SK-N-SH treated with all-trans-retinoic acid at 6 μM for 48 hours (cell line): ENCODE measurements around the gene AADACL4.

ENCODE experiments used
- ATAC-seq: fragments of 200-7000 bp; cut with Tn5 transposase; 3 replicates; pipeline ENCODE4 v1.9.1; 2020; ENCODE audit warnings: mild to moderate bottlenecking, moderate library complexity
- ARNTL ChIP-seq: fragments of 450-650 bp; formaldehyde crosslinking; IDR thresholded peaks from 2 replicates; pipeline ENCODE4 v1.5.0; 2020; ENCODE audit warnings: low read depth, mild to moderate bottlenecking, moderate library complexity, borderline replicate concordance
- BACH2 ChIP-seq: fragments of 250-450 bp; sonication (Bioruptor Pico); IDR thresholded peaks from 2 replicates; pipeline ENCODE4 v1.9.0; 2021; ENCODE audit warnings: mild to moderate bottlenecking, borderline replicate concordance
- CSDC2 ChIP-seq: fragments of 250-450 bp; sonication (Bioruptor Pico); IDR thresholded peaks from 2 replicates; pipeline ENCODE4 v1.5.0; 2020; ENCODE audit warnings: mild to moderate bottlenecking, moderate library complexity
- ESRRG ChIP-seq: fragments of 250-450 bp; sonication (Bioruptor Pico); IDR thresholded peaks from 2 replicates; pipeline ENCODE4 v1.6.1; 2021; ENCODE audit warnings: mild to moderate bottlenecking
- GLIS3 ChIP-seq: fragments of 250-450 bp; sonication (Bioruptor Pico); IDR thresholded peaks from 2 replicates; pipeline ENCODE4 v1.5.0; 2020; ENCODE audit warnings: mild to moderate bottlenecking, moderate library complexity
- ISL1 ChIP-seq: fragments of 250-450 bp; sonication (Bioruptor Pico); IDR thresholded peaks from 2 replicates; pipeline ENCODE4 v2.1.2; 2022; ENCODE audit warnings: mild to moderate bottlenecking, moderate library complexity
- OSR1 ChIP-seq: fragments of 250-450 bp; sonication (Bioruptor Pico); IDR thresholded peaks from 2 replicates; pipeline ENCODE4 v1.8.0; 2022; ENCODE audit warnings: moderate library complexity, mild to moderate bottlenecking, inconsistent platforms
- PATZ1 ChIP-seq: fragments of 250-450 bp; sonication (Bioruptor Pico); IDR thresholded peaks from 2 replicates; pipeline ENCODE4 v1.8.0; 2020; ENCODE audit warnings: mild to moderate bottlenecking, moderate library complexity, borderline replicate concordance
- PPARA ChIP-seq: fragments of 250-450 bp; sonication (Bioruptor Pico); IDR thresholded peaks from 2 replicates; pipeline ENCODE4 v1.5.0; 2020; ENCODE audit warnings: mild to moderate bottlenecking, borderline replicate concordance
- RARB ChIP-seq: fragments of 250-450 bp; sonication (Bioruptor Pico); IDR thresholded peaks from 2 replicates; pipeline ENCODE4 v1.8.0; 2021; ENCODE audit warnings: mild to moderate bottlenecking, moderate library complexity
- SNAI2 ChIP-seq: fragments of 250-450 bp; sonication (Bioruptor Pico); IDR thresholded peaks from 2 replicates; pipeline ENCODE4 v1.5.0; 2020; ENCODE audit warnings: mild to moderate bottlenecking, moderate library complexity
- TCF4 ChIP-seq: fragments of 250-450 bp; sonication (Bioruptor Pico); IDR thresholded peaks from 2 replicates; pipeline ENCODE4 v1.8.0; 2021; ENCODE audit warnings: mild to moderate bottlenecking, moderate library complexity, borderline replicate concordance
- TOX ChIP-seq: fragments of 250-450 bp; sonication (Bioruptor Pico); IDR thresholded peaks from 2 replicates; pipeline ENCODE4 v1.8.0; 2021; ENCODE audit warnings: mild to moderate bottlenecking, moderate library complexity, borderline replicate concordance
- TSHZ2 ChIP-seq: fragments of 250-450 bp; sonication (Bioruptor Pico); IDR thresholded peaks from 2 replicates; pipeline ENCODE4 v1.5.0; 2020; ENCODE audit warnings: mild to moderate bottlenecking, moderate library complexity
- ZC3H10 ChIP-seq: fragments of 250-450 bp; sonication (Bioruptor Pico); IDR thresholded peaks from 2 replicates; pipeline ENCODE4 v1.5.1; 2021; ENCODE audit warnings: mild to moderate bottlenecking, moderate library complexity
- ZFP3 ChIP-seq: fragments of 250-450 bp; sonication (Bioruptor Pico); IDR thresholded peaks from 2 replicates; pipeline ENCODE4 v1.5.0; 2020; ENCODE audit warnings: mild to moderate bottlenecking, moderate library complexity
- ZFP30 ChIP-seq: fragments of 450-650 bp; formaldehyde crosslinking; IDR thresholded peaks from 2 replicates; pipeline ENCODE4 v1.5.0; 2022; ENCODE audit warnings: mild to moderate bottlenecking, moderate library complexity
- ZNF565 ChIP-seq: fragments of 450-650 bp; formaldehyde crosslinking; conservative IDR thresholded peaks from 2 replicates; pipeline ENCODE4 v1.5.0; 2020; ENCODE audit warnings: low read depth, mild to moderate bottlenecking, moderate library complexity
- ZNF70 ChIP-seq: fragments of 450-650 bp; formaldehyde crosslinking; IDR thresholded peaks from 2 replicates; pipeline ENCODE4 v1.5.0; 2020; ENCODE audit warnings: mild to moderate bottlenecking, moderate library complexity
- ZNF8 ChIP-seq: fragments of 450-650 bp; formaldehyde crosslinking; IDR thresholded peaks from 2 replicates; pipeline ENCODE4 v1.5.0; 2020; ENCODE audit warnings: mild to moderate bottlenecking, moderate library complexity
- TF ChIP-seq, protein P1 (sequence below): fragments of 250-450 bp; sonication (Bioruptor Pico); IDR thresholded peaks from 2 replicates; pipeline ENCODE4 v1.5.1; 2021; ENCODE audit warnings: mild to moderate bottlenecking, moderate library complexity
- TF ChIP-seq, protein P2 (sequence below): fragments of 250-450 bp; sonication (Bioruptor Pico); IDR thresholded peaks from 2 replicates; pipeline ENCODE4 v1.8.0; 2021; ENCODE audit warnings: low read depth, mild to moderate bottlenecking, moderate library complexity, borderline replicate concordance

The AADACL4 gene

GRCh38 chr1:12617511-12617900, 26.4 kb upstream of the AADACL4 start:
- TF ChIP-seq ZNF70 (CRISPR knock-in tag) (no peak), OSR1 (CRISPR knock-in tag) (no peak), ZFP30 (CRISPR knock-in tag) (no peak), RARB (CRISPR knock-in tag) (no peak), TCF4 (no peak), ESRRG (CRISPR knock-in tag) (no peak), BACH2 (CRISPR knock-in tag) (no peak), TOX (no peak)
- TF ChIP-seq, protein P1, sequence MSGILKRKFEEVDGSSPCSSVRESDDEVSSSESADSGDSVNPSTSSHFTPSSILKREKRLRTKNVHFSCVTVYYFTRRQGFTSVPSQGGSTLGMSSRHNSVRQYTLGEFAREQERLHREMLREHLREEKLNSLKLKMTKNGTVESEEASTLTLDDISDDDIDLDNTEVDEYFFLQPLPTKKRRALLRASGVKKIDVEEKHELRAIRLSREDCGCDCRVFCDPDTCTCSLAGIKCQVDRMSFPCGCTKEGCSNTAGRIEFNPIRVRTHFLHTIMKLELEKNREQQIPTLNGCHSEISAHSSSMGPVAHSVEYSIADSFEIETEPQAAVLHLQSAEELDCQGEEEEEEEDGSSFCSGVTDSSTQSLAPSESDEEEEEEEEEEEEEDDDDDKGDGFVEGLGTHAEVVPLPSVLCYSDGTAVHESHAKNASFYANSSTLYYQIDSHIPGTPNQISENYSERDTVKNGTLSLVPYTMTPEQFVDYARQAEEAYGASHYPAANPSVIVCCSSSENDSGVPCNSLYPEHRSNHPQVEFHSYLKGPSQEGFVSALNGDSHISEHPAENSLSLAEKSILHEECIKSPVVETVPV (CRISPR knock-in tag): no peak
- TF ChIP-seq, all 23 proteins: peak for 0
- ATAC-seq: no peak

DNA sequence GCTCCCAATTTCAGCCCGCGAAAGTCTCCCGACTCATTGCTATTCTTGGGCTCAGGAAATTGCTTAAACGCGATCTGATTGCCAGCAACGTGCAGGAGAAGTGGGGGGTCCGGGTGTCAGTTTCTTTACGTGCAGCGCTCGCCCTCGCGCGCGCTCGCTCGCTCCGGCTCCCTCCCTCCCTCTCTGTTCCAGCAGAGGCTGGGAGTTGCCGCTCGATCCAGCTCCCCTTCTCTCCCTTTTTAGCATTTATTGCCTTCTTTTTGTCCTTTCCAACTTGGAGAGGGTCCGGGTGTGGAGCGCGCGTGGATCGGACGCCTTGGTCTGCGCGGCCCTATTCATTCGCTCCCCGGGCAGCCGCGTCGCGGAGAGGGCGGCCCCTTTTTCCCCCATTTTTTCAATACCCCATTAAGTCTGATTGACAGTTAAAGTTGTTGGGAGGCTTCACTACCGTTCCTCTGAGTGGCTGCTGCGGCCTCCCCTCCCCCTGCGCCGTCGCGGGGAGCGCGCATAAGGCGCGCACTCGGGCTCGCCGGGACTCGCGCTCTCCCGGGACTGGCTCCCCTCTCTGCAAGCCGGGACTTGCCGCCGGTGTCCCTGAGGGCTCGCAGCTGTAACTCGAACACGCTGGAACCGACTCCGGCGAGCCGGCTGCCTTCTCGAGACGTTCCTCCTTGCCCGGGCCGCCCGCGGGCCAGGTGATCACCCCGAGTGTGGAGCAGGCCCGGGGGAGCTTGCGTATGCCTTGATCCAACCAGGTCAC, 25.8 kb upstream of the AADACL4 start, which contains the start of gene DHRS3:
Gene DHRS3 (minus strand): TSS at position 310 of the 760 bp plus-strand sequence. CDS start 862 bp downstream, outside the sequence.
- TF ChIP-seq, protein P2, sequence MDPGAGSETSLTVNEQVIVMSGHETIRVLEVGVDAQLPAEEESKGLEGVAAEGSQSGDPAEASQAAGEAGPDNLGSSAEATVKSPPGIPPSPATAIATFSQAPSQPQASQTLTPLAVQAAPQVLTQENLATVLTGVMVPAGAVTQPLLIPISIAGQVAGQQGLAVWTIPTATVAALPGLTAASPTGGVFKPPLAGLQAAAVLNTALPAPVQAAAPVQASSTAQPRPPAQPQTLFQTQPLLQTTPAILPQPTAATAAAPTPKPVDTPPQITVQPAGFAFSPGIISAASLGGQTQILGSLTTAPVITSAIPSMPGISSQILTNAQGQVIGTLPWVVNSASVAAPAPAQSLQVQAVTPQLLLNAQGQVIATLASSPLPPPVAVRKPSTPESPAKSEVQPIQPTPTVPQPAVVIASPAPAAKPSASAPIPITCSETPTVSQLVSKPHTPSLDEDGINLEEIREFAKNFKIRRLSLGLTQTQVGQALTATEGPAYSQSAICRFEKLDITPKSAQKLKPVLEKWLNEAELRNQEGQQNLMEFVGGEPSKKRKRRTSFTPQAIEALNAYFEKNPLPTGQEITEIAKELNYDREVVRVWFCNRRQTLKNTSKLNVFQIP (CRISPR knock-in tag): no peak
- TF ChIP-seq ISL1 (CRISPR knock-in tag) (no peak), CSDC2 (CRISPR knock-in tag) (0 out of 2 replicates have a peak, but pooled peaks have one; percentile 40), SNAI2 (CRISPR knock-in tag) (0 out of 2 replicates have a peak, but pooled peaks have one; percentile 12), GLIS3 (CRISPR knock-in tag) (0 out of 2 replicates have a peak, but pooled peaks have one; percentile 27)
- peak; percentile 8; the same call in 1 of the 3 replicates for ATAC-seq

GRCh38 chr1:12618661-12618964, 25.3 kb upstream of the AADACL4 start:
- no peak for ATAC-seq
- TF ChIP-seq ZC3H10: no peak
- TF ChIP-seq PPARA (CRISPR knock-in tag): no peak
- TF ChIP-seq TSHZ2 (CRISPR knock-in tag): no peak
- TF ChIP-seq SNAI2 (CRISPR knock-in tag): no peak
- TF ChIP-seq PATZ1: no peak
- no peak for TF ChIP-seq ZFP3 (CRISPR knock-in tag)
- TF ChIP-seq, protein P1 (CRISPR knock-in tag): no peak
- no peak for TF ChIP-seq ZFP30 (CRISPR knock-in tag)
- no peak for TF ChIP-seq RARB (CRISPR knock-in tag)
- TF ChIP-seq GLIS3 (CRISPR knock-in tag): no peak
- TF ChIP-seq TCF4: no peak
- no peak for TF ChIP-seq ZNF8 (CRISPR knock-in tag)
- no peak for TF ChIP-seq BACH2 (CRISPR knock-in tag)
- TF ChIP-seq ZNF565 (CRISPR knock-in tag): no peak
- TF ChIP-seq ESRRG (CRISPR knock-in tag): no peak
- TF ChIP-seq, protein P2 (CRISPR knock-in tag): no peak
- TF ChIP-seq ARNTL (CRISPR knock-in tag): no peak
